HepG2 (cell line): ENCODE results near the gene WDR47. TPM values are rescaled to one million over a fixed set of nuclear protein-coding genes. Genes with fewer than 3 reads are reported as not detected.
A peak's percentile ranks its signal among the peaks of the same experiment; 100 is the strongest.

Source experiments
- CBX2 ChIP-seq, 2 experiments: fragments of 200-600 bp in 1 of 2; sonication (generic); formaldehyde crosslinking in 1 of 2; IDR thresholded peaks; 2 replicates each; pipeline versions ENCODE4 v1.7.0 to v1.8.1; 2018 to 2022; ENCODE audit warnings: low read depth in 2 of 2, low read length in 1 of 2, mild to moderate bottlenecking in 1 of 2, missing genetic modification reagents in 1 of 2
- FOXP1 ChIP-seq, 2 experiments: fragments of 450-650 bp in 1 of 2; IDR thresholded peaks; 2 replicates each; pipeline ENCODE4 v1.6.1; 2017 to 2018; ENCODE audit warnings: antibody characterized with exemption in 1 of 2
- GRHL1 ChIP-seq: sonication (generic); formaldehyde crosslinking; conservative IDR thresholded peaks from 2 replicates; pipeline ENCODE4 v1.8.0; 2022; ENCODE audit warnings: missing genetic modification reagents
- KLF16 ChIP-seq, 2 experiments: sonication (generic) in 1 of 2; formaldehyde crosslinking in 1 of 2; IDR thresholded peaks; 2 replicates each; pipeline versions ENCODE4 v1.6.1 to v1.8.0; 2016 to 2023; ENCODE audit warnings: missing genetic modification reagents in 2 of 2, missing compliant biosample characterization in 1 of 2
- LRRFIP1 ChIP-seq: sonication (generic); formaldehyde crosslinking; conservative IDR thresholded peaks from 2 replicates; pipeline ENCODE4 v1.4.0; 2020; ENCODE audit warnings: missing genetic modification reagents
- UBTF ChIP-seq: sonication (generic); formaldehyde crosslinking; IDR thresholded peaks from 2 replicates; pipeline ENCODE4 v1.4.0; 2020; ENCODE audit warnings: mild to moderate bottlenecking, missing genetic modification reagents
- ZNF224 ChIP-seq: sonication (generic); formaldehyde crosslinking; IDR thresholded peaks from 2 replicates; pipeline ENCODE4 v1.5.0; 2020; ENCODE audit warnings: mild to moderate bottlenecking, missing genetic modification reagents
- ZNF552 ChIP-seq: sonication (generic); formaldehyde crosslinking; IDR thresholded peaks from 2 replicates; pipeline ENCODE4 v1.9.0; 2022; ENCODE audit warnings: missing genetic modification reagents, mild to moderate bottlenecking, borderline replicate concordance
- ZNF619 ChIP-seq: sonication (generic); formaldehyde crosslinking; IDR thresholded peaks from 2 replicates; pipeline ENCODE4 v1.4.0; 2020; ENCODE audit warnings: mild to moderate bottlenecking, missing genetic modification reagents
- ZSCAN30 ChIP-seq: sonication (generic); formaldehyde crosslinking; IDR thresholded peaks from 2 replicates; pipeline ENCODE4 v1.5.0; 2020; ENCODE audit warnings: mild to moderate bottlenecking, missing genetic modification reagents
- polyA plus RNA-seq, 8 experiments: library from polyadenylated mRNA; depleted of rRNA in 3 of 8; stranded (reverse) in 7 of 8; unstranded in 1 of 8; fragments of >200 nt; fragmentation: Illumina TruSeq in 4 of 8; extraction: Trizol in 4 of 8; gene quantifications; 2 replicates each; pipeline versions ENCODE4 v1.2.1 to v1.2.3, GENCODE V29; 2011 to 2016; ENCODE audit warnings: low read depth in 4 of 8, missing spikeins in 1 of 8, mixed read lengths in 1 of 8; ENCODE audit not compliant: insufficient read depth in 1 of 8
- total RNA-seq, 5 experiments: library from RNA; depleted of rRNA; stranded (reverse); fragments of >200 nt; fragmentation: Illumina TruSeq; extraction: Trizol; gene quantifications; 2 replicates each; pipeline ENCODE4 v1.2.3, GENCODE V29; 2016; ENCODE audit warnings: low read depth in 1 of 5
- TF ChIP-seq, protein P1 (sequence below): fragments of 450-650 bp; IDR thresholded peaks from 2 replicates; pipeline ENCODE4 v1.6.1; 2016
- TF ChIP-seq, protein P2 (sequence below): sonication (generic); formaldehyde crosslinking; IDR thresholded peaks from 2 replicates; pipeline ENCODE4 v1.5.0; 2020; ENCODE audit warnings: mild to moderate bottlenecking, missing genetic modification reagents, borderline replicate concordance

The WDR47 gene
- total and polyA plus RNA-seq, 2 of the 13 experiments (the other 11 are each of a cell fraction or from before 2014, with no cell fraction given): 4.3 to 5.9 TPM

DNA sequence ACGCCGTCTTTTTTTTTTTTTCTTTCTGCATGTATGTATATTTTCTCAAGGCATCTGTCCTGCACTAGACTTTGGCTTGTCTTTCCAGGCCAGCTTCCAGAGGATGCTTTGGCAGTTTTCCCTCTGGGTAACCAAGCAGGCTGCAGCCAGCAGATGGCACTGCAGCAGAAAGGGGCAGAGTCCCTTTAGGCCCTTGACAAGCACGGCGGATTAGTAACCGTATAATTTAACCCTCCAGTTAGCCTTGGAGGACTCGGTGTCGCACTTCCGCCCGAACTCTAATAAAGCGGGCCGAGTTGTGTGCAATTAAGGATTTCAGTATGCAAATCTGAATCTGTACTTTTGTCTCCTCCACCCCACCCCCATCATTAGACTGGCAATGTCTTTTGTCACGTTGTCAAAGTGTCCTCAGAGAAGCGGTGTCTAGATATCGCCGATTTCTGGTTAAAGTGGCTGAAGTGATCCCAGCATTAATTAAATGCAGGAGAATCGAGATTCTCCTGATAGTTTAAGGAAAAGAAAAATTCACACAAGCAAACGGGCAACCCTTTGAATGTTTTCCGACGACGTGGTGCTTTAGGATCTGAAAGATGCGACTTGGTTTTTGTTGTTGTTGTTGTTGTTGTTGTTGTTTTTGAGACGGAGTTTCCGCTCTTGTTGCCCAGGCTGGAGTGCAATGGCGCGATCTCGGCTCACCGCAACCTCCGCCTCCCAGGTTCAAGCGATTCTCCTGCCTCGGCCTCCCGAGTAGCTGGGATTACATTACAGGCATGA, 47.5 kb upstream of the WDR47 start (continued):
- no peak for TF ChIP-seq LRRFIP1
- TF ChIP-seq, protein P1, sequence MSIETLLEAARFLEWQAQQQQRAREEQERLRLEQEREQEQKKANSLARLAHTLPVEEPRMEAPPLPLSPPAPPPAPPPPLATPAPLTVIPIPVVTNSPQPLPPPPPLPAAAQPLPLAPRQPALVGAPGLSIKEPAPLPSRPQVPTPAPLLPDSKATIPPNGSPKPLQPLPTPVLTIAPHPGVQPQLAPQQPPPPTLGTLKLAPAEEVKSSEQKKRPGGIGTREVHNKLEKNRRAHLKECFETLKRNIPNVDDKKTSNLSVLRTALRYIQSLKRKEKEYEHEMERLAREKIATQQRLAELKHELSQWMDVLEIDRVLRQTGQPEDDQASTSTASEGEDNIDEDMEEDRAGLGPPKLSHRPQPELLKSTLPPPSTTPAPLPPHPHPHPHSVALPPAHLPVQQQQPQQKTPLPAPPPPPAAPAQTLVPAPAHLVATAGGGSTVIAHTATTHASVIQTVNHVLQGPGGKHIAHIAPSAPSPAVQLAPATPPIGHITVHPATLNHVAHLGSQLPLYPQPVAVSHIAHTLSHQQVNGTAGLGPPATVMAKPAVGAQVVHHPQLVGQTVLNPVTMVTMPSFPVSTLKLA: no peak
- TF ChIP-seq ZNF619 (CRISPR knock-in tag): no peak
- TF ChIP-seq ZSCAN30 (CRISPR knock-in tag): no peak
- TF ChIP-seq FOXP1 (IDR thresholded peaks at IDR 0.05): peak; percentile 76; the same call in 1 of the 2 replicates
- no peak for TF ChIP-seq FOXP1 (CRISPR knock-in tag; IDR thresholded peaks at IDR 0.05)
- TF ChIP-seq GRHL1 (CRISPR knock-in tag): no peak
- TF ChIP-seq, protein P2, sequence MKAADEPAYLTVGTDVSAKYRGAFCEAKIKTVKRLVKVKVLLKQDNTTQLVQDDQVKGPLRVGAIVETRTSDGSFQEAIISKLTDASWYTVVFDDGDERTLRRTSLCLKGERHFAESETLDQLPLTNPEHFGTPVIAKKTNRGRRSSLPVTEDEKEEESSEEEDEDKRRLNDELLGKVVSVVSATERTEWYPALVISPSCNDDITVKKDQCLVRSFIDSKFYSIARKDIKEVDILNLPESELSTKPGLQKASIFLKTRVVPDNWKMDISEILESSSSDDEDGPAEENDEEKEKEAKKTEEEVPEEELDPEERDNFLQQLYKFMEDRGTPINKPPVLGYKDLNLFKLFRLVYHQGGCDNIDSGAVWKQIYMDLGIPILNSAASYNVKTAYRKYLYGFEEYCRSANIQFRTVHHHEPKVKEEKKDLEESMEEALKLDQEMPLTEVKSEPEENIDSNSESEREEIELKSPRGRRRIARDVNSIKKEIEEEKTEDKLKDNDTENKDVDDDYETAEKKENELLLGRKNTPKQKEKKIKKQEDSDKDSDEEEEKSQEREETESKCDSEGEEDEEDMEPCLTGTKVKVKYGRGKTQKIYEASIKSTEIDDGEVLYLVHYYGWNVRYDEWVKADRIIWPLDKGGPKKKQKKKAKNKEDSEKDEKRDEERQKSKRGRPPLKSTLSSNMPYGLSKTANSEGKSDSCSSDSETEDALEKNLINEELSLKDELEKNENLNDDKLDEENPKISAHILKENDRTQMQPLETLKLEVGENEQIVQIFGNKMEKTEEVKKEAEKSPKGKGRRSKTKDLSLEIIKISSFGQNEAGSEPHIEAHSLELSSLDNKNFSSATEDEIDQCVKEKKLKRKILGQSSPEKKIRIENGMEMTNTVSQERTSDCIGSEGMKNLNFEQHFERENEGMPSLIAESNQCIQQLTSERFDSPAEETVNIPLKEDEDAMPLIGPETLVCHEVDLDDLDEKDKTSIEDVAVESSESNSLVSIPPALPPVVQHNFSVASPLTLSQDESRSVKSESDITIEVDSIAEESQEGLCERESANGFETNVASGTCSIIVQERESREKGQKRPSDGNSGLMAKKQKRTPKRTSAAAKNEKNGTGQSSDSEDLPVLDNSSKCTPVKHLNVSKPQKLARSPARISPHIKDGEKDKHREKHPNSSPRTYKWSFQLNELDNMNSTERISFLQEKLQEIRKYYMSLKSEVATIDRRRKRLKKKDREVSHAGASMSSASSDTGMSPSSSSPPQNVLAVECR (CRISPR knock-in tag): peak; percentile 47; the same call in 1 of the 2 replicates
- no peak for TF ChIP-seq ZNF552 (CRISPR knock-in tag)
- TF ChIP-seq KLF16 (CRISPR knock-in tag; IDR thresholded peaks at IDR 0.05): peak in 1 of 2 experiments; percentile 80; a peak in 2 of 4 replicates
- 0 out of 2 replicates have a peak, but pooled peaks have one; percentile 23 for TF ChIP-seq UBTF (CRISPR knock-in tag)
- no peak for TF ChIP-seq CBX2 (IDR thresholded peaks at IDR 0.05; ENCODE audit: low read depth, low read length)
- no peak for TF ChIP-seq CBX2 (CRISPR knock-in tag; IDR thresholded peaks at IDR 0.05; ENCODE audit: low read depth)
- TF ChIP-seq ZNF224 (CRISPR knock-in tag): 0 out of 2 replicates have a peak, but pooled peaks have one; percentile 25
